ENCODE data around the gene DGKQ. TPM values are rescaled to one million over a fixed set of nuclear protein-coding genes. Genes with fewer than 3 reads are reported as not detected.

DGKQ gene, protein sequence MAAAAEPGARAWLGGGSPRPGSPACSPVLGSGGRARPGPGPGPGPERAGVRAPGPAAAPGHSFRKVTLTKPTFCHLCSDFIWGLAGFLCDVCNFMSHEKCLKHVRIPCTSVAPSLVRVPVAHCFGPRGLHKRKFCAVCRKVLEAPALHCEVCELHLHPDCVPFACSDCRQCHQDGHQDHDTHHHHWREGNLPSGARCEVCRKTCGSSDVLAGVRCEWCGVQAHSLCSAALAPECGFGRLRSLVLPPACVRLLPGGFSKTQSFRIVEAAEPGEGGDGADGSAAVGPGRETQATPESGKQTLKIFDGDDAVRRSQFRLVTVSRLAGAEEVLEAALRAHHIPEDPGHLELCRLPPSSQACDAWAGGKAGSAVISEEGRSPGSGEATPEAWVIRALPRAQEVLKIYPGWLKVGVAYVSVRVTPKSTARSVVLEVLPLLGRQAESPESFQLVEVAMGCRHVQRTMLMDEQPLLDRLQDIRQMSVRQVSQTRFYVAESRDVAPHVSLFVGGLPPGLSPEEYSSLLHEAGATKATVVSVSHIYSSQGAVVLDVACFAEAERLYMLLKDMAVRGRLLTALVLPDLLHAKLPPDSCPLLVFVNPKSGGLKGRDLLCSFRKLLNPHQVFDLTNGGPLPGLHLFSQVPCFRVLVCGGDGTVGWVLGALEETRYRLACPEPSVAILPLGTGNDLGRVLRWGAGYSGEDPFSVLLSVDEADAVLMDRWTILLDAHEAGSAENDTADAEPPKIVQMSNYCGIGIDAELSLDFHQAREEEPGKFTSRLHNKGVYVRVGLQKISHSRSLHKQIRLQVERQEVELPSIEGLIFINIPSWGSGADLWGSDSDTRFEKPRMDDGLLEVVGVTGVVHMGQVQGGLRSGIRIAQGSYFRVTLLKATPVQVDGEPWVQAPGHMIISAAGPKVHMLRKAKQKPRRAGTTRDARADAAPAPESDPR
- 15.0 and 15.7 TPM in 2 replicates for total RNA-seq
- long read RNA-seq: 0 reads

DNA sequence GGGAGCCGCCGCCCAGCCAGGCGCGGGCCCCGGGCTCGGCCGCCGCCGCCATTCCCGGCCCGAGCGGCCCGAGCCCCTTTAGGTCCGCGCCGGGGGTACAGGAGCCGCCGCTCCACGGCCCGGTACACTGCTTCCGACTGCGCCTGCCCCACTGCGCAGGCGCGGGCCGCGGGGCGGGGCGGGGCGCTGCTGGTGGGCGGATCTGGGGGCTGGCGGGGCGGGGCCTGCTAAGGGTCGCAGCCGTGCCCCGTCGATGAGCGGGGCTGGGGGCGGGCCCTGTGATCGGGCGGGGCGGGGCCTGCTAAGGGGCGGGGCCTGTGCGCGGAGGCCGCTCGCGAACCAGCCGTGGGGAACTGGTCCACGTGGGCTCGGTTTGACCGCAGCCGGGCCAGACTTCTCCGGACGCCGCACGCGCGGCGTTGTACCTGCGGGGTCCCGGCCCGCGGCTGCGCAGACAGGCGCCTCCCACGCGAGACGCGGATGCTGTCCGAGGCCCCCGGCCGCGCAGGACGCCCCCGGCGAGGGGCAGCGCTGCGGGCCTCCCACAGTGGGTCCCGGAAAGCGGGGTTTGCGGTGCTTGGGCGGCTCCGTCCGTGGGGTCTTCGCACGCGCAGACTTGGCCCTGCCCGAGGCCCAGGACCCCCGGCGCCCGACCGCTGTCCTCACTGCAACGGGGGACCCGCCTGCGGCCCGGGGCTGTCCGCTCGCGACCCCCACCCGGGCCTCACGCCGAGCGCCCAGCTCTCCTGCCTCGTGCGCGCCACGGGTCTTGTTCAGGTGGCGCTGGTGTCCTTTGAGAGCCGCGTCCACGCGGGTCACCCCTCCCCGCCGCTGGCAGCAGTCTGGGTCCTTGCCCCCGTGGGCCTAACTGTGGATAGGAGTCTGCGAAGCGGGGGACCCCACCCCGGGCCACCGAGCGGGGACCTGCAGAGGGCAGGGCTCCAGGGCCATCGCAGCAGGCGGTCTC is at the start of gene DGKQ:
Gene DGKQ (minus strand): TSS at position 139 of the 967 bp plus-strand sequence. CDS start 87 bp downstream, at position 52.
- Mint-ChIP-seq H3K4me3 (peak within 1 kb of the TSS; percentile 6), H3K27me3 (ENCODE audit: low read depth) (no peaks in the 10 kb centered on the region), H3K36me3 (ENCODE audit: low read depth) (no peaks in the 10 kb centered on the region), H3K9me3 (no peaks in the 10 kb centered on the region), H3K4me1 (no peaks in the 10 kb centered on the region), H3K27ac (ENCODE audit: unreplicated experiment) (no peak within 1 kb of the TSS)
- DNase-seq (ENCODE audit: low read depth, low spot score): peak; percentile 76
- TF ChIP-seq, protein P1, sequence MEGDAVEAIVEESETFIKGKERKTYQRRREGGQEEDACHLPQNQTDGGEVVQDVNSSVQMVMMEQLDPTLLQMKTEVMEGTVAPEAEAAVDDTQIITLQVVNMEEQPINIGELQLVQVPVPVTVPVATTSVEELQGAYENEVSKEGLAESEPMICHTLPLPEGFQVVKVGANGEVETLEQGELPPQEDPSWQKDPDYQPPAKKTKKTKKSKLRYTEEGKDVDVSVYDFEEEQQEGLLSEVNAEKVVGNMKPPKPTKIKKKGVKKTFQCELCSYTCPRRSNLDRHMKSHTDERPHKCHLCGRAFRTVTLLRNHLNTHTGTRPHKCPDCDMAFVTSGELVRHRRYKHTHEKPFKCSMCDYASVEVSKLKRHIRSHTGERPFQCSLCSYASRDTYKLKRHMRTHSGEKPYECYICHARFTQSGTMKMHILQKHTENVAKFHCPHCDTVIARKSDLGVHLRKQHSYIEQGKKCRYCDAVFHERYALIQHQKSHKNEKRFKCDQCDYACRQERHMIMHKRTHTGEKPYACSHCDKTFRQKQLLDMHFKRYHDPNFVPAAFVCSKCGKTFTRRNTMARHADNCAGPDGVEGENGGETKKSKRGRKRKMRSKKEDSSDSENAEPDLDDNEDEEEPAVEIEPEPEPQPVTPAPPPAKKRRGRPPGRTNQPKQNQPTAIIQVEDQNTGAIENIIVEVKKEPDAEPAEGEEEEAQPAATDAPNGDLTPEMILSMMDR (conservative IDR thresholded peaks at IDR 0.05): no peak

DNA sequence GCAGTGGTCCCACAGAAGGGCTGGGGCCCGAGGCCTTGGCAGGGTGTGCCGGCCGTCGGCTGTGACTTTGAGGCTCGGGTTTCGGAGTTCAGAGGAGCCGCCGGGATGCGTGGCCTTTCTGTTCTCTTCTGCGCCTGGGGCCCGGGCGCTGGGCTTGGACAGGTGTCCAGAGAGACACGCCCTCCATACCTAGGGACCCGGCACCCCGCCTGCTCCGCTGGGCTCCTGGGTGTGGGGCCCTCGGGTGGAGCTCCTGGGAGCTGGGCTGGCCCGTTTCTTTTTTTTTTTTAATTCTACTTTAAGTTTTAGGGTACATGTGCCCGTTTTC is 49.3 kb upstream of the DGKQ start:
- TF ChIP-seq, protein P1 (conservative IDR thresholded peaks at IDR 0.05): no peak
- no peak overlapping the region for H3K4me3 Mint-ChIP-seq
- H3K27me3 Mint-ChIP-seq (ENCODE audit: low read depth): no peaks in the 10 kb centered on the region
- H3K4me1 Mint-ChIP-seq: peaks cover 19% of the 10 kb centered on the region
- H3K27ac Mint-ChIP-seq (ENCODE audit: unreplicated experiment): no peak overlapping the region
- no peak for DNase-seq (ENCODE audit: low read depth, low spot score)
- H3K9me3 Mint-ChIP-seq: no peaks in the 10 kb centered on the region
- peaks cover 12% of the 10 kb centered on the region for H3K36me3 Mint-ChIP-seq (ENCODE audit: low read depth)

DNA sequence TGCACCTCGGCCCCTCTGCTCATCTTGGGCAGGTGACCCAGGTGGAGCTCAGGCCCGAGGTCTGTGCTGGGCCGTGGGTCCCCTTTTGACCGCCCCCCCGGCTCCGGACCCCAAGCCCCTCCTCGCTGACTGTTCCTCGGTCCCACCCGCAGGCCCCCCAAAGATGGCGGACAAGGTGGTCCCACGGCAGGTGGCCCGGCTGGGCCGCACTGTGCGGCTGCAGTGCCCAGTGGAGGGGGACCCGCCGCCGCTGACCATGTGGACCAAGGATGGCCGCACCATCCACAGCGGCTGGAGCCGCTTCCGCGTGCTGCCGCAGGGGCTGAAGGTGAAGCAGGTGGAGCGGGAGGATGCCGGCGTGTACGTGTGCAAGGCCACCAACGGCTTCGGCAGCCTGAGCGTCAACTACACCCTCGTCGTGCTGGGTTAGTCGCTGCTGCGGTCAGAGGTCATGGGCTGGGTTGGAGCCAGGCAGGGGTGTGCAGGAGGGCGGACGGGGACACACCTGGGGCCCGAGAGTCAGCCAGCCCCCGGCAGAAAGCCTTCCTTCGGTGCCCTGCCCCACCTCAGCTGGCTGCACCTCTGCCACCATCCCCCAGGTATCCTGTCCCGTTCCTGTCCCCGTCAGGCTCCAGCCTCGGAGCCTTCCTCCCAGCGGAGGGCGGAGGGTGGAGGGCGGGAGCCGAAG is 48.8 kb upstream of the DGKQ start:
- peaks cover 17% of the 10 kb centered on the region for H3K4me1 Mint-ChIP-seq
- no peaks in the 10 kb centered on the region for H3K9me3 Mint-ChIP-seq
- no peak for DNase-seq (ENCODE audit: low read depth, low spot score)
- H3K27ac Mint-ChIP-seq (ENCODE audit: unreplicated experiment): no peak overlapping the region
- TF ChIP-seq, protein P1 (conservative IDR thresholded peaks at IDR 0.05): no peak
- H3K27me3 Mint-ChIP-seq (ENCODE audit: low read depth): no peaks in the 10 kb centered on the region
- H3K4me3 Mint-ChIP-seq: no peak overlapping the region
- H3K36me3 Mint-ChIP-seq (ENCODE audit: low read depth): peaks cover 12% of the 10 kb centered on the region

DNA sequence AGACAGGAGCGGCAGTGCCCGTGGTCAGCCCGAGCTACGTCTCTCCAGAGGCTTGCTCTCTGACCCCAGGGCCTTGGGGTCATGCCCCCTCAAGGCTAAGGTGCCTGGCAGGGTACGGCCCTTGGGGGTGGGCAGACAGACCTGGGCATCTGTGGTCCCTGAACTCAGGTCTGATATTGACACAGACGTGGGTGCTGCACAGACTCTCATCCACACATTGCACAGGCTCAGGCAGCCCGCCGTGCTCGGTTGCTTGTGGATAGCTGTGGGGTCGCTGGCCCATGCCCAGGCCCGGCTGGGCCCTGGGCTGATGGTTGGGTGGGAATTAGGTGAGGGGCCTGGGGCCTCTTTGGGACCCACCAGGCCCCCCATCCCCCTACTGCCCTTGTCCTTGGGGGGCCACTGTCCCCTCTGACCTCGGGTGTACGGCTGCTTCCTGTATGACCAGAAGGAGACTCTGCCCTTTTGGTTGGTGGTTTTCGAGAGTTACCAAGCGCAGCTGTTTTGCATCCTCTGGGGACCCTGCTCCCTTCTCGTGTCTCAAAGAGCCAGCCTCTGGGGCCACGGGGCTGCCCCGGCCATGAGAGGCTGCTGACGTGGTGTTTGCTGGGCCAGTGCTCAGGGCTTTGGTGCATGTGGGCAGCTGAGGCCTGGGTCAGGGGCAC is 48.1 kb upstream of the DGKQ start:
- H3K9me3 Mint-ChIP-seq: no peaks in the 10 kb centered on the region
- H3K27me3 Mint-ChIP-seq (ENCODE audit: low read depth): no peaks in the 10 kb centered on the region
- TF ChIP-seq, protein P1 (conservative IDR thresholded peaks at IDR 0.05): no peak
- H3K4me3 Mint-ChIP-seq: no peak overlapping the region
- no peak for DNase-seq (ENCODE audit: low read depth, low spot score)
- H3K4me1 Mint-ChIP-seq: peaks cover 14% of the 10 kb centered on the region
- no peak overlapping the region for H3K27ac Mint-ChIP-seq (ENCODE audit: unreplicated experiment)
- H3K36me3 Mint-ChIP-seq (ENCODE audit: low read depth): peaks cover 12% of the 10 kb centered on the region
